K562 (cell line): ENCODE measurements around the gene TRAPPC12. TPM values are rescaled to one million over a fixed set of nuclear protein-coding genes. Genes with fewer than 3 reads are reported as not detected.

Experiments
- ATAC-seq: fragments of 200-7000 bp; cut with Tn5 transposase; 3 replicates; pipeline ENCODE4 v1.9.1; 2020; ENCODE audit warnings: moderate library complexity
- BruUV-seq: library from RNA; stranded (reverse); fragments of 400-500 nt; replicated peaks from 2 replicates; lab custom pipeline; 2021; lab: Mats Ljungman, UMichigan
- CTCF ChIA-PET: fragments of 300-600 bp; formaldehyde crosslinking; extraction: SDS; loops from one replicate; lab custom pipeline; 2021; ENCODE audit warnings: low intra/inter-chr PET ratio; lab: Yijun Ruan, JAX
- POLR2A ChIA-PET: fragments of 300-600, 350-650 bp; sonication (Branson Sonifier 250); formaldehyde crosslinking; extraction: SDS; loops from one replicate; lab custom pipeline; 2021; ENCODE audit warnings: antibody characterized with exemption, inconsistent platforms; lab: Yijun Ruan, JAX
- DNase-seq, 4 experiments: peaks; one replicate each; pipeline versions ENCODE4 v3.0.0 to v3.0.0-alpha.2; 2011 to 2018; ENCODE audit warnings: low spot score in 3 of 4, mixed read lengths in 3 of 4; ENCODE audit errors: extremely low read depth in 1 of 4
- FAIRE-seq: peaks from 2 replicates; lab custom pipeline; 2011; peaks lifted over from hg19 to GRCh38; lab: Jason Lieb, UNC
- H2AFZ ChIP-seq: 2 replicates; pipeline ENCODE4 v1.6.0; 2011; ENCODE audit warnings: low read depth, low read length, control low read depth, inconsistent platforms
- H3K27ac ChIP-seq: fragments of 200-600 bp; 3 replicates; pipeline ENCODE4 v1.8.0; 2011; ENCODE audit warnings: low read depth, mild to moderate bottlenecking, control low read depth, inconsistent platforms, low read length, moderate library complexity, mixed read lengths; ENCODE audit errors: extremely low read depth
- H3K27me3 ChIP-seq, 2 experiments: fragments of 300-600 bp in 1 of 2; 2 replicates in 1 of 2; 3 replicates in 1 of 2; pipeline versions ENCODE4 v1.6.0 to v1.8.0; 2011; ENCODE audit warnings: inconsistent platforms in 2 of 2, low read length in 2 of 2, mild to moderate bottlenecking in 1 of 2, mixed read lengths in 1 of 2, moderate library complexity in 1 of 2; ENCODE audit not compliant: control insufficient read depth in 2 of 2, insufficient read depth in 2 of 2
- H3K36me3 ChIP-seq: fragments of 300-600 bp; 3 replicates; pipeline ENCODE4 v1.8.0; 2011; ENCODE audit warnings: mild to moderate bottlenecking, low read length, inconsistent platforms; ENCODE audit not compliant: control insufficient read depth, insufficient read depth
- H3K4me1 ChIP-seq, 2 experiments: fragments of 200-600 bp in 1 of 2; replicated peaks in 1 of 2; 2 replicates in 1 of 2; 3 replicates in 1 of 2; pipeline versions ENCODE4 v1.5.1 to v1.8.0; 2011; ENCODE audit warnings: inconsistent platforms in 2 of 2, low read length in 2 of 2, mild to moderate bottlenecking in 1 of 2, mixed read lengths in 1 of 2, moderate library complexity in 1 of 2; ENCODE audit not compliant: control insufficient read depth in 2 of 2, insufficient read depth in 2 of 2
- H3K4me2 ChIP-seq: 2 replicates; pipeline ENCODE4 v1.6.1; 2011; ENCODE audit warnings: low read length, control low read depth, inconsistent platforms, mixed read lengths; ENCODE audit not compliant: insufficient read depth
- H3K4me3 ChIP-seq: fragments of 200-600 bp; sonication (generic), shearing (Covaris generic); 2 replicates; pipeline ENCODE4 v1.5.1; 2016; ENCODE audit warnings: control low read depth, inconsistent platforms
- H3K79me2 ChIP-seq: fragments of 200-600 bp; 3 replicates; pipeline ENCODE4 v1.8.0; 2011; ENCODE audit warnings: low read length, inconsistent platforms; ENCODE audit not compliant: control insufficient read depth, insufficient read depth
- H3K9ac ChIP-seq, 2 experiments: 2 replicates each; pipeline versions ENCODE4 v1.6.0 to v1.6.1; 2011; ENCODE audit warnings: low read depth in 2 of 2, low read length in 2 of 2, control low read depth in 1 of 2, inconsistent platforms in 1 of 2, mild to moderate bottlenecking in 1 of 2, mixed read lengths in 1 of 2; ENCODE audit not compliant: insufficient read depth in 1 of 2
- H3K9me1 ChIP-seq: one replicate; pipeline ENCODE4 v1.6.0; 2011; ENCODE audit warnings: inconsistent platforms, mild to moderate bottlenecking, low read length, moderate library complexity; ENCODE audit not compliant: control insufficient read depth, insufficient read depth
- H3K9me3 ChIP-seq: replicated peaks from 2 replicates; pipeline ENCODE4 v1.5.1; 2011; ENCODE audit warnings: low read depth, low read length, inconsistent platforms; ENCODE audit not compliant: control insufficient read depth, insufficient read depth
- H4K20me1 ChIP-seq: replicated peaks from 2 replicates; pipeline ENCODE4 v1.6.1; 2011; ENCODE audit warnings: low read length, inconsistent platforms, mixed read lengths; ENCODE audit not compliant: control insufficient read depth, insufficient read depth
- GABPB1 ChIP-seq: sonication (generic); formaldehyde crosslinking; IDR thresholded peaks from 2 replicates; pipeline ENCODE4 v1.8.0; 2022; ENCODE audit warnings: mild to moderate bottlenecking, missing genetic modification reagents
- GATAD2B ChIP-seq: fragments of 450-650 bp; IDR thresholded peaks from 2 replicates; pipeline ENCODE4 v1.6.1; 2017; ENCODE audit warnings: mild to moderate bottlenecking, borderline replicate concordance
- HCFC1 ChIP-seq: IDR thresholded peaks from 2 replicates; pipeline ENCODE4 v1.6.1; 2012; ENCODE audit warnings: low read depth, low read length, improper control_type of control experiment
- HMGXB4 ChIP-seq: sonication (generic); formaldehyde crosslinking; IDR thresholded peaks from 2 replicates; pipeline ENCODE4 v1.8.1; 2023; ENCODE audit warnings: mild to moderate bottlenecking, missing genetic modification reagents
- MECOM ChIP-seq: fragments of 250-450 bp; sonication (Bioruptor Pico); IDR thresholded peaks from 2 replicates; pipeline ENCODE4 v1.8.0; 2022; ENCODE audit warnings: inconsistent platforms
- PTTG1 ChIP-seq: fragments of 450-650 bp; IDR thresholded peaks from 2 replicates; pipeline ENCODE4 v1.6.1; 2016; ENCODE audit warnings: low read depth, mild to moderate bottlenecking, missing genetic modification characterization, missing compliant biosample characterization
- RBBP5 ChIP-seq: fragments of 200-600 bp; sonication (generic); IDR thresholded peaks from 2 replicates; pipeline ENCODE4 v1.6.1; 2012; ENCODE audit warnings: borderline replicate concordance, mild to moderate bottlenecking, low read length, control low read depth, inconsistent platforms; ENCODE audit not compliant: insufficient read depth, poor library complexity, severe bottlenecking
- RHOXF2B ChIP-seq: fragments of 250-450 bp; sonication (Bioruptor Pico); conservative IDR thresholded peaks from 2 replicates; pipeline ENCODE4 v1.5.1; 2021
- SAP30 ChIP-seq: fragments of 200-600 bp; sonication (generic); IDR thresholded peaks from 2 replicates; pipeline ENCODE4 v1.6.1; 2012; ENCODE audit warnings: borderline replicate concordance, low read depth, mild to moderate bottlenecking, moderate library complexity, low read length, control low read depth, inconsistent platforms; ENCODE audit not compliant: insufficient read depth, poor library complexity, severe bottlenecking
- SUPT5H ChIP-seq: fragments of 450-650 bp; IDR thresholded peaks from 2 replicates; pipeline ENCODE4 v1.6.1; 2016
- ZFP36 ChIP-seq: fragments of 150-350 bp; IDR thresholded peaks from 2 replicates; pipeline ENCODE4 v1.6.1; 2018; ENCODE audit warnings: low read length, low read depth; ENCODE audit not compliant: partially characterized antibody
- ZFX ChIP-seq: sonication (generic); formaldehyde crosslinking; IDR thresholded peaks from 2 replicates; pipeline ENCODE4 v1.8.0; 2022; ENCODE audit warnings: mild to moderate bottlenecking, missing genetic modification reagents, moderate library complexity
- WGBS: fragments of 100-300 bp; shearing (Covaris generic); methylation state at CpG from one replicate; pipeline ENCODE4 v1.1.6; 2016; ENCODE audit warnings: low coverage, mixed read lengths; ENCODE audit not compliant: insufficient coverage; ENCODE audit errors: missing lambda C conversion rate; 5-methylcytosine and 5-hydroxymethylcytosine counted together
- in situ Hi-C: fragments of 300-500 bp; cut with MboI; formaldehyde crosslinking; loops from 4 replicates; pipeline ENCODE4 v1.15.0; 2018; ENCODE audit warnings: inconsistent platforms, mixed read lengths
- intact Hi-C: fragments of 100-400 bp; cut with micrococcal nuclease; formaldehyde crosslinking; loops from 2 replicates; pipeline ENCODE4 v1.14.2; 2022
- polyA plus RNA-seq, 8 experiments: library from polyadenylated mRNA; depleted of rRNA in 4 of 8; stranded (reverse) in 5 of 8; unstranded in 3 of 8; fragments of >200 nt; fragmentation: Nextera tagmentation in 2 of 8; fragmentation: Illumina TruSeq in 1 of 8; extraction: Ambion mirVana in 2 of 8; extraction: Trizol in 1 of 8; gene quantifications; 2 replicates each; pipeline versions ENCODE4 v1.2.1 to v1.2.3, GENCODE V29; 2011 to 2014; ENCODE audit warnings: inconsistent platforms in 1 of 8, missing spikeins in 1 of 8
- total RNA-seq, 7 experiments: library from RNA; depleted of rRNA in 6 of 7; stranded (reverse); fragments of >200 nt in 6 of 7; fragmentation: Illumina TruSeq in 2 of 7; extraction: Trizol in 2 of 7; gene quantifications; 2 replicates each; pipeline versions ENCODE4 v1.2.1 to v1.2.3, GENCODE V29; 2011 to 2021; ENCODE audit warnings: low replicate concordance in 1 of 7

TRAPPC12 gene
- total and polyA plus RNA-seq, 9 of the 15 experiments (the other 6 are each of a cell fraction or from before 2014, with no cell fraction given) = 8.0 to 75.2 (median 39.1) TPM

GRCh38 chr2:3386448-3386958 lies 7.0 kb downstream of the TRAPPC12 start:
- no peak overlapping the region for H3K4me3 ChIP-seq
- FAIRE-seq (no peak), ATAC-seq (peak; percentile 69), DNase-seq (no peak)
- TF ChIP-seq SUPT5H (no peak), SAP30 (no peak), RBBP5 (peak; percentile 30), RHOXF2B (CRISPR knock-in tag) (no peak), PTTG1 (tag) (no peak), GABPB1 (CRISPR knock-in tag) (no peak), GATAD2B (no peak), ZFX (CRISPR knock-in tag) (no peak), HMGXB4 (CRISPR knock-in tag) (no peak), ZFP36 (peak; percentile 57), HCFC1 (no peak), MECOM (CRISPR knock-in tag) (no peak)
- H3K9me1 ChIP-seq = no peaks in the 10 kb centered on the region
- H3K27me3 ChIP-seq = no peaks in the 10 kb centered on the region
- peak overlapping the region; percentile 72; the same call in 2 of the 3 replicates for H3K27ac ChIP-seq
- ChIA-PET CTCF (no interaction called here), POLR2A (interaction anchor here (0.7 to 1.9 kb wide), 6 partner anchors 8 to 38 kb away, joined by 3 to 9 read pairs (median 5); partner anchors contain the start of gene EIPR1)
- no TSS peak for BruUV-seq
- WGBS = 61% methylated on average over 9 of the region's 10 CpGs
- no peak overlapping the region for H3K4me2 ChIP-seq
- H3K9me3 ChIP-seq = no peaks in the 10 kb centered on the region
- no peak overlapping the region for H3K9ac ChIP-seq
- H3K4me1 ChIP-seq = peaks cover 3 to 4% of the 10 kb centered on the region in 2 experiments; a peak in 3 of 5 replicates
- H4K20me1 ChIP-seq = no peaks in the 10 kb centered on the region
- in situ Hi-C loops = no loop called here
- intact Hi-C loops = no loop called here
- peaks cover 76% of the 10 kb centered on the region for H3K36me3 ChIP-seq
- peaks cover 40% of the 10 kb centered on the region for H3K79me2 ChIP-seq
- no peak overlapping the region for H2AFZ ChIP-seq
